Lower leg skin (tissue), 4 donors: ENCODE results near the gene SSUH2. TPM values are rescaled to one million over a fixed set of nuclear protein-coding genes. Genes with fewer than 3 reads are reported as not detected.

Experiments used
- DNase-seq, 2 donors: peaks; one replicate each; pipeline ENCODE4 v3.0.0-alpha.2; 2019; ENCODE audit warnings: low spot score in 2 of 2
- H3K4me3 ChIP-seq: fragments of 200-600 bp; sonication (generic); 2 replicates; pipeline ENCODE4 v1.5.1; 2017; ENCODE audit warnings: mild to moderate bottlenecking, low read depth; ENCODE audit not compliant: poor library complexity, severe bottlenecking
- POLR2A ChIP-seq, 2 donors: fragments of 450-650 bp; IDR thresholded peaks; one replicate each; pipeline ENCODE4 v1.6.1; 2016 to 2017; ENCODE audit warnings: antibody characterized with exemption in 2 of 2, mild to moderate bottlenecking in 1 of 2, moderate library complexity in 1 of 2
- WGBS, 2 donors: methylation state at CpG; one replicate each; pipeline ENCODE4 v1.1.5; 2018; 5-methylcytosine and 5-hydroxymethylcytosine counted together
- intact Hi-C: fragments of 100-400 bp; cut with DNase I; formaldehyde crosslinking; loops from one replicate; pipeline ENCODE4 v1.15.0; 2023; ENCODE audit warnings: low total_unique reads
- total RNA-seq, 4 donors: library from RNA; depleted of rRNA; stranded (reverse); fragments of >200 nt; gene quantifications; one replicate each; pipeline ENCODE4 v1.1.0, GENCODE V29; 2016
- TF ChIP-seq, protein P1 (sequence below), 3 donors: fragments of 450-650 bp; IDR thresholded peaks; one replicate each; pipeline ENCODE4 v1.5.1; 2016; ENCODE audit warnings: antibody characterized with exemption in 3 of 3, mild to moderate bottlenecking in 3 of 3, moderate library complexity in 2 of 3

The SSUH2 gene
- total RNA-seq, 4 donors from 2014 or later, result 0.52 to 0.76 TPM; not detected in 2

DNA sequence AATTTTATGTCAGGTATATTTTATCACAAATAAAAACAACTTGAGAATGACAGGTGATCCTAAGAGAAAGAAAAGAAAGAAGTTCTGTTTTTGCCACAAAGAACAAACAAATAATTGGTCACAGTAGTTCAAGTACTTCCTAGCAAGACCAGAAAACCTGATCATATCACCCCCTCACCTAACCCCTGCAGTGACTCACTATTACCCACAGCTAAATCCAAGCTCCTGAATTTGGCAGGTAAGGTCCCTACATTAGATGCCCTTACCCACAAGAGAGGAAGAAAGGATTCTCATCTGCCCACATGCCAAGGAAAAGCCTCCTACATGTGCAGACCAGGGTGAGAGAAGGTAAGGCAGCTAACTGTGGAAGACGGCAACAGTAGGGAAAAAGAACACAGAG is 4.4 kb downstream of the SSUH2 start:
- WGBS, 2 donors, result 95 to 96% methylated on average over 1 of the region's 1 CpG
- H3K4me3 ChIP-seq, result no peak overlapping the region
- no peak for DNase-seq
- intact Hi-C loops, result no loop called here
- TF ChIP-seq, protein P1, sequence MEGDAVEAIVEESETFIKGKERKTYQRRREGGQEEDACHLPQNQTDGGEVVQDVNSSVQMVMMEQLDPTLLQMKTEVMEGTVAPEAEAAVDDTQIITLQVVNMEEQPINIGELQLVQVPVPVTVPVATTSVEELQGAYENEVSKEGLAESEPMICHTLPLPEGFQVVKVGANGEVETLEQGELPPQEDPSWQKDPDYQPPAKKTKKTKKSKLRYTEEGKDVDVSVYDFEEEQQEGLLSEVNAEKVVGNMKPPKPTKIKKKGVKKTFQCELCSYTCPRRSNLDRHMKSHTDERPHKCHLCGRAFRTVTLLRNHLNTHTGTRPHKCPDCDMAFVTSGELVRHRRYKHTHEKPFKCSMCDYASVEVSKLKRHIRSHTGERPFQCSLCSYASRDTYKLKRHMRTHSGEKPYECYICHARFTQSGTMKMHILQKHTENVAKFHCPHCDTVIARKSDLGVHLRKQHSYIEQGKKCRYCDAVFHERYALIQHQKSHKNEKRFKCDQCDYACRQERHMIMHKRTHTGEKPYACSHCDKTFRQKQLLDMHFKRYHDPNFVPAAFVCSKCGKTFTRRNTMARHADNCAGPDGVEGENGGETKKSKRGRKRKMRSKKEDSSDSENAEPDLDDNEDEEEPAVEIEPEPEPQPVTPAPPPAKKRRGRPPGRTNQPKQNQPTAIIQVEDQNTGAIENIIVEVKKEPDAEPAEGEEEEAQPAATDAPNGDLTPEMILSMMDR (IDR thresholded peaks at IDR 0.05), result no peak
- TF ChIP-seq POLR2A (IDR thresholded peaks at IDR 0.05), result no peak

DNA sequence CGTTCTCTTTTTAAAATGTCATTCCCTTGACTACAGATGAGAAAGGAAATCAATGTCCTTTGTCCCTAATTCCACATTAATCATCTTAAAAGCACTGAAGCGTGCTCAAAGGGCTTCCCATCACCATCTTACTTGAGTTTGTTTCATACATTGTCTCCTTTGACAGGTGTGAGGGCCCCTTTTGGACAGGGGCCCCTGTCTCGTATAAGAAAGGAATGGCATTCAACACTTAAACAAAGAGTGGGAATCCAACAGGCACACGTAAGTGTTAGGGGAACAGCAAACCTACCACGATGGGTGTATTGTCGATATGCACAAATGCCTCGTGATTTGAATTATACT is 5.0 kb downstream of the SSUH2 start:
- TF ChIP-seq, protein P1 (IDR thresholded peaks at IDR 0.05), result no peak
- no peak for TF ChIP-seq POLR2A (IDR thresholded peaks at IDR 0.05)
- intact Hi-C loops, result no loop called here
- no peak overlapping the region for H3K4me3 ChIP-seq
- DNase-seq, result no peak
- 85 to 86% methylated on average over 7 of the region's 7 CpGs for WGBS, 2 donors

- no peak for TF ChIP-seq POLR2A (IDR thresholded peaks at IDR 0.05)
- TF ChIP-seq, protein P1 (IDR thresholded peaks at IDR 0.05), result no peak
- no peak overlapping the region for H3K4me3 ChIP-seq
- no peak for DNase-seq
- intact Hi-C loops, result no loop called here
- whole genome bisulfite sequencing, 2 donors, result 73 to 82% methylated on average over 13 of the region's 13 CpGs
Observed at GRCh38 chr3:8638994-8639658, 5.5 kb downstream of the SSUH2 start.

DNA sequence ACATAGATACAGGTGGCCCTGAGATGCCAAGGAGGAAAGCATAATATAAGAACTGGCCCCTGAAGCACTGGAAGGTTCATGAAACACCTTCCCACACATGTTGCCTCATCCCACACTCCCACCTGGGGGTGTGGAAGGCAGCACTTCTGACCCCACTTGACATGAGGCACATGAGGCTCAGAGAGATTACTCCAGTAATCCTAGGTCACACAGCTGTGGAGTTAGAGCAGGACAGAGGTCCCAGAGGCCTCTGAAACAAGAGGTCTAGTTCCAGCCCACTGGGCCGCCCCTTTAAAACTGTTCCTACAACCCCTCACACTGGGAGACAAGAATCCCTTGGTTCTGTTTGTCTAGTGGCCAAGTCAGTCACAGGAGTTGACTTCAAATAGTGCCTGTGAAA is 7.2 kb downstream of the SSUH2 start:
- intact Hi-C loops, result no loop called here
- H3K4me3 ChIP-seq, result no peak overlapping the region
- TF ChIP-seq POLR2A (IDR thresholded peaks at IDR 0.05), result no peak
- TF ChIP-seq, protein P1 (IDR thresholded peaks at IDR 0.05), result no peak
- 100% methylated on average over 1 of the region's 1 CpG for WGBS, 2 donors
- no peak for DNase-seq

DNA sequence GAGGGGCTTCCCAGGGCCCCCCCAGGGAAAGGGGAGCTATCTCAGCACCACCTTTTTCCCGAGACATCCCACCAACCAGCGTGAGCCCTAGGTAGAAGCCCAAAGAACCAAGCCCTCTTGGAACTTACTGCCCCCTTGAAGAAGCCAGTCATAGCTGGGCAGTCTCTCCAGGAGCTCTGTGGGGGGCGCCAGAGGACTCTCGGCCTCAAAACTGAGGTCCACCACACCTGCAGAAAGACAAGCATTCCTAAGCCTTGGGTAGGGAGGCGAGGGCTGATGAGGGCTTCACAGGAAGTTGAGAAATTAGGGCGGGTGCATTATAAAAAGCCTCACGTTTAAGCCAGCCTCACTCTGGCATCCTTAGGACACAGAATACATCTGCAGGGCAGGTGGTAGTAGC is 9.0 kb downstream of the SSUH2 start:
- DNase-seq, result no peak
- intact Hi-C loops, result no loop called here
- TF ChIP-seq, protein P1 (IDR thresholded peaks at IDR 0.05), result no peak
- TF ChIP-seq POLR2A (IDR thresholded peaks at IDR 0.05), result no peak
- H3K4me3 ChIP-seq, result no peak overlapping the region
- WGBS, 2 donors, result 69 to 72% methylated on average over 7 of the region's 7 CpGs

DNA sequence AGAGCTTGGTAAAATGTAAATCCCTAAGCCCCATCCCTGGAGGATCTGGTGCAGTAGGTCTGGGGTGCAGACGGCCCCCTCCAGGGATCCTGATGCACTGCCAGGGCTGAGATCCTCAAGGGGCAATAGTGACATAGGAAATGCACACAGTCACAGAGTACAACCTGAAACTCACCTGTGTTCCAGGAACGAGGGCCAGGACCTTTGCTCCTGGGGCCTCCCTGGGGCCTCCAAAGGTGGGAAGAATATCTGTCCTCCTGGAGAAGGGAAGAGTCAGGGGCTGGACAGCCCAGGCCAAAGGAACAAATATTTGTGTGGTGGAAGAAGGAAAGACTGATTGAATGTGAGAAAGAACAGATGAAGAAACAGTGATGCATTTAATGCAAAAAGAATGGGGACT is 9.5 kb downstream of the SSUH2 start:
- no peak for DNase-seq
- no peak overlapping the region for H3K4me3 ChIP-seq
- WGBS, 2 donors, result 89 to 90% methylated on average over 2 of the region's 2 CpGs
- intact Hi-C loops, result no loop called here
- TF ChIP-seq, protein P1 (IDR thresholded peaks at IDR 0.05), result no peak
- no peak for TF ChIP-seq POLR2A (IDR thresholded peaks at IDR 0.05)
